SK-N-MC (cell line): ENCODE data around the gene ELN.
"Not testable (repeated sequence)": the region's sequence is repeated elsewhere in the genome, so short reads cannot be mapped to it uniquely, and the experiment has no call there.

Experiments used
- DNase-seq: peaks from one replicate; pipeline ENCODE4 v3.0.0-alpha.2; 2011; ENCODE audit warnings: low read depth, low spot score
- H3K27ac ChIP-seq: fragments of 200-600 bp; sonication (generic); 2 replicates; pipeline ENCODE4 v1.5.1; 2016; ENCODE audit warnings: mixed run types
- H3K36me3 ChIP-seq: fragments of 200-600 bp; sonication (generic); 2 replicates; pipeline ENCODE4 v1.6.1; 2017; ENCODE audit warnings: antibody characterized with exemption, low read length, mixed read lengths; ENCODE audit not compliant: insufficient read depth
- H3K4me3 ChIP-seq: fragments of 200-600 bp; sonication (generic); 2 replicates; pipeline ENCODE4 v1.5.1; 2016
- H3K9ac ChIP-seq: fragments of 200-600 bp; sonication (generic); 2 replicates; pipeline ENCODE4 v1.8.0; 2017; ENCODE audit warnings: mixed run types, mixed read lengths; ENCODE audit not compliant: insufficient read length
- H3K9me3 ChIP-seq: fragments of 200-600 bp; sonication (generic); 2 replicates; pipeline ENCODE4 v1.6.1; 2017; ENCODE audit warnings: low read depth, mild to moderate bottlenecking, antibody characterized with exemption, low read length, moderate library complexity, mixed read lengths
- EZH2 ChIP-seq: fragments of 200-600 bp; sonication (generic); IDR thresholded peaks from one replicate; pipeline ENCODE4 v1.6.1; 2017; ENCODE audit warnings: antibody characterized with exemption
- FOXP2 ChIP-seq: optimal IDR thresholded peaks from 2 replicates; pipeline ENCODE3; 2011; ENCODE audit warnings: mild to moderate bottlenecking, moderate library complexity; ENCODE audit not compliant: insufficient read depth; ENCODE audit errors: extremely low read length, control extremely low read depth
- POLR2AphosphoS5 ChIP-seq: IDR thresholded peaks from 2 replicates; pipeline ENCODE4 v1.6.1; 2012; ENCODE audit warnings: mild to moderate bottlenecking, low read depth, low read length, borderline replicate concordance

ELN gene

DNA sequence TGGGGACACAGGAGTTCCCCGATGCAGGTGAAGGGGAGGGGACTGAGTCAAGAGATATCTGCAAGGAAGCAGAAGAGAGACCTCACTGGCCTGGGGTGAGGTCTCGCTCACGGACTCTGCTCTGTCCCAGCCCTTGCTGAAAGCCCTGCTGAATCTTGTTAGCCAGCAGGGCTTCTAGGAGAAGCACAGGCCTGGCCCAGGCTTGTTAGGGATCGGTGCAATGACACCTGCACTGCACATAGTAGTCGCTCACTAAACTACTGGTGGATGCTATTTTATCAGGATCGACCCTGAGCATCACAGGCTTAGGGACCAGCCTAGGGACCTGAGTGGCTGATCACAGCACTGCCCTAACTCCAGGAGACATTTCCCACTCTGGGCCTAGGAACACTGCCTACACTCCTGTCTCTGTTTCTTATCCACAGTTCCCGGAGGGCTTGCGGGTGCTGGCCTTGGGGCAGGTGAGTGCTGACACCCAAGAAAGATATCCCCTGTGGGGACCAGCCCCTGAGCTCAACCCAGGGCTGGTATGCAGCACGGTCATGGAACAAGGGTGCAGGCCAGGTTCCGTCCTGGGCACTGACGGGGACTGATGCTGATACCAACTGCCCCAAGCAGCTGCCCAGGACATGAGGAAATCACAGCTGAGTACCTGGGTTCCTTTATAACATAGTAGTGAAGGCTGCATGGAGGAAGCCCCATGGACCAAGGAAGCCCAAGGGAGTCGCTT, 13.0 kb downstream of the ELN start:
- no peak for DNase-seq
- no peak overlapping the region for H3K27ac ChIP-seq
- H3K9ac ChIP-seq, result no peak overlapping the region

DNA sequence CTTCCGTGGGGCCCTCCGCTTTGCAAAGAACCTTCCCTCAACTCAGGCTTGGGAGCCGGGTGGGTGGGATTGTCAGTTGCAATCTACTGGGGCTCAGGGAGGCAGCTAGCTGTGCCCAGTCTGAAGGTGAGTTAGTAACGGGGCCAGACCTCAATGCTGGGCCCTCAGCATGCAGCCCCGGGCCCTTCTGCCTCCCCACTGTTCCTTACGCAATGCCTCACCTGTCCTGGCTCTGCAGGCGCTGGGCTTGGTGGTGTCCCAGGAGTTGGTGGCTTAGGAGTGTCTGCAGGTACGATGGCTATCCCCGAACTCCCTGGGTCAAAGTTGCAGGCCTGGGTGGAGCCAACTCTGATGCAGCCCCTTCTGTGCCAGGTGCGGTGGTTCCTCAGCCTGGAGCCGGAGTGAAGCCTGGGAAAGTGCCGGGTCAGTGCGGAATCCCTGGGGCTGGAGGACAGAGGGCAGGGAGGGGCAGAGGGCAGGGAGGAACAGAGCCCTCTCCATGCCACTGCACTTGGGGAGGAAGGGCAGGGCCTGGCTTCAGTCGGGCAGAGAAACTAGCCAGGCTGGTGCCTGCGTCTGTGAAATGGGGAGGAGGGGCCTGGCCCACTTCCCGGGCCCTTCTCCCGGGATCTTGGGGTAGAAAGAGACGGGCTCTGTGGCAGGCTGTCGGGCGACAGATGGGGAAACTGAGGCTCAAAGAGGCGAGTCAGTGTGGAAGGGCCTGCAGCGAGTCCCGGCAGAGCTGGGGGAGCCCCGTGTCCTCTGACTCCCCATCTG, 15.0 kb downstream of the ELN start:
- TF ChIP-seq EZH2 (no peak), FOXP2 (no peak), POLR2AphosphoS5 (no peak)
- H3K4me3 ChIP-seq, result peak overlapping the region; percentile 66
- no peak for DNase-seq
- H3K36me3 ChIP-seq, result no peaks in the 10 kb centered on the region
- no peaks in the 10 kb centered on the region for H3K9me3 ChIP-seq
- no peak overlapping the region for H3K9ac ChIP-seq
- H3K27ac ChIP-seq, result no peak overlapping the region

More for the DNA sequence above, 13.0 kb downstream of the ELN start:
- H3K4me3 ChIP-seq, result no peak overlapping the region
- no peaks in the 10 kb centered on the region for H3K36me3 ChIP-seq
- no peak for TF ChIP-seq FOXP2
- no peak for TF ChIP-seq EZH2
- no peak for TF ChIP-seq POLR2AphosphoS5
- H3K9me3 ChIP-seq, result no peaks in the 10 kb centered on the region

DNA sequence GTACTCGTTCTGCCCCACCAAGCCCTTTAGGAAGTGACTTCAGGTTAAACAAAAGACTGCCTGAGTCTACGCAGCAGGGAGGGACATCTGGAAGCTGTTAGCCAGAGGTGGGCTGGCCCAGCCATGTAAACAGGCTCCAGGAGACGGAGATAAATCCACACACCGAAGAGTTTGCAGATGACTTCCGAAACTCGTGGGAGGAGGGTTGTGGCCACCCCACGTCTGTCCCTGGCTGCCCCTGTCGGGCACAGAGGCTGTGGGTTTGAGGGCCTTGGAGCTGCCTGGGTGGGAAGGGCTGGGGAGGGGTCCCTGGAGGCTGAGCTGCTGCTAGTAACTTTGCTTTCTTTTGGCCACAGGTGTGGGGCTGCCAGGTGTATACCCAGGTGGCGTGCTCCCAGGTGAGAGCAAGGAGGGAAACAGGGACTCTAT, 15.6 kb downstream of the ELN start:
- no peak for DNase-seq
- Histone ChIP-seq H3K4me3 (peak overlapping the region; percentile 66), H3K9me3 (no peaks in the 10 kb centered on the region), H3K36me3 (no peaks in the 10 kb centered on the region), H3K27ac (no peak overlapping the region), H3K9ac (no peak overlapping the region)
- TF ChIP-seq POLR2AphosphoS5 (peak; percentile 66; the same call in 1 of the 2 replicates), EZH2 (no peak), FOXP2 (peak; percentile 100)

DNA sequence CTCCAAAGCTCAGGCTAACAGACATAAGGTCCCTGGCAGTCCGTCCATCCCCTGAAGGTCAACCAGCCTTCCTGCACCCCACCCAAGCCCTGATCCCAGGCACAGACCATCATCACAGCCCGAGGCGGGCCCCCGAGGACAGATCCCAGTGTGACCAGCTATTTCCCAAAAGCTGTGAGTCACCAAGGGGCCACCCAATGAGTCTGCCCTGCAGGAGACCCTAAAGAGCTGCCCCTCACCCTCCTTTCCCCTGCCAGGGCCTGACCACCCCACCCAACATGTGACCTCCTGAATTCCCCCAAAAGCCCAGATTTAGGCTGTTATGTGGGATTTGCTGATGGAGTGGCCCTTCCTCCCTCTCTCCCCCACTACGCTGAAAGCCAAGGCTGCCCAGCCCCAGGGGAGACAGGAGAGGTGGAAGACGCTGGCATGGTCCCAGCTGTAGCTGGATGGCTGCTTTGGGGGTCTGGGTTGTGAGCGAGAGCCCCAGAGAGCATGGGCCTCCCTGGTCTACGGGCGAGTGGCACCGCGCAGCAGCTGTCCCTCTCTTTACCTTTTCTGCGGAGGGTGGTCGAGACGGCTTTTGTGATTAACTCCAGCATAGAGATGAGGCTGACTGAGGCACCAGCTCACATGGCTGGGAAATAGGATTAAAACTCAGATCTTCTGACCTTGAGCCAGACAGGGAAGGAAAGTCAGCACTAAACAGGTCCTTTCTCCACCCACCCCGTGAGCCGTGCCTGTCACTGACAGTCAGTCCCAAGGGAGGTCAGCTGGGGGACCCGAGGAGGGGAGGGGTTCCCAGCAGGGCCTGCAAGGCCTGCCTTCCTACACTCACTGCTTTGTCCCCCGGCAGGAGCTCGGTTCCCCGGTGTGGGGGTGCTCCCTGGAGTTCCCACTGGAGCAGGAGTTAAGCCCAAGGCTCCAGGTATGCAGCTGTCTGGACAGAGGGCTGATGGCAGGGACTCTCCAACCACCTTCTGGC, 16.7 kb downstream of the ELN start:
- Histone ChIP-seq H3K9ac (peak overlapping the region; percentile 26), H3K36me3 (peaks cover 5% of the 10 kb centered on the region; the same call in 1 of the 2 replicates), H3K27ac (no peak overlapping the region), H3K4me3 (no peak overlapping the region), H3K9me3 (no peaks in the 10 kb centered on the region)
- no peak for DNase-seq
- TF ChIP-seq FOXP2, result no peak
- TF ChIP-seq EZH2, result no peak
- TF ChIP-seq POLR2AphosphoS5, result no peak

DNA sequence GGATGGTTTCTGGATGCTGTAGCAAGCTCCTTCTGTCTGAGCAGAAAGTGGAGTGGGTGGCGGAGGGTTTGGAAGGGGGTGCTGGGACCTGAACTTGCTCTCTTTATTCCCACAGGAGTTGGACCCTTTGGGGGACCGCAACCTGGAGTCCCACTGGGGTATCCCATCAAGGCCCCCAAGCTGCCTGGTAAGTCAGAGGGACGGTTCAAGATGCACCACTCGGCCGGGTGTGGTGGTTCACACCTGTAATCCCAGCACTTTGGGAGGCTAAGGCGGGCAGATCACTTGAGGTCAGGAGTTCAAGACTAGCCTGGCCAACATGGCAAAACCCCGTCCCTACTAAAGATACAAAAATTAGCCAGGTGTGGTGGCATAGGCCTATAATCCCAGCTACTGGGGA, 18.6 kb downstream of the ELN start:
- not testable (repeated sequence) for DNase-seq, H3K36me3 ChIP-seq, H3K4me3 ChIP-seq, H3K9me3 ChIP-seq, H3K9ac ChIP-seq, H3K27ac ChIP-seq

DNA sequence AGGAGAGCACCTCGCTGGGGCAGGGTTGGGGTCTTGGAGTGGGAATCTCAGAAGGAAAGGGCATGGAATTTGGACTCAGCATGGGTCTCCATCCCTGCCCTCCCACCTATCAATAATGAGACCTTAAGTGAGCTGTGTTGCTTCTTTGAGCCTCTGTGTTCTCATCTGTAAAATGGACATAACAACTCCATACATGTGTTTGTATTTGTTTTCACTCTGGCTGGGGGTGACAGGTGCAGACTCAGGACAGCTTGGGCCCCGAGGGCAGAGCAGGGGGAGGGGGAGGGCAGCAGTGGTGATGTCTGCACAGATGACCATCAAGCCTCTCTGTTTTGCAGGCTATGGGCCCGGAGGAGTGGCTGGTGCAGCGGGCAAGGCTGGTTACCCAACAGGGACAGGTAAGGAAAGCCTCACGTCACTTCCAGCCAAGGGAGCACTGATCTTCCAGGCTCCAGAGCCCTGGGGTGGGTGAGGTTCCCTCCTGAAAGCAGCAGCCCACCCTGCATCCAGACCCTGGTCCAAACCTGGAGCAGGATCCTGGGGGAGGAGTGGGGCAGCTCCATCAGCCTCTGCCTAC, 19.9 kb downstream of the ELN start:
- H3K9me3 ChIP-seq, result no peaks in the 10 kb centered on the region
- peaks cover 9% of the 10 kb centered on the region; the same call in 1 of the 2 replicates for H3K36me3 ChIP-seq
- DNase-seq, result no peak
- H3K9ac ChIP-seq, result no peak overlapping the region
- TF ChIP-seq POLR2AphosphoS5, result no peak
- TF ChIP-seq EZH2, result no peak
- no peak for TF ChIP-seq FOXP2
- no peak overlapping the region for H3K4me3 ChIP-seq
- H3K27ac ChIP-seq, result no peak overlapping the region

DNA sequence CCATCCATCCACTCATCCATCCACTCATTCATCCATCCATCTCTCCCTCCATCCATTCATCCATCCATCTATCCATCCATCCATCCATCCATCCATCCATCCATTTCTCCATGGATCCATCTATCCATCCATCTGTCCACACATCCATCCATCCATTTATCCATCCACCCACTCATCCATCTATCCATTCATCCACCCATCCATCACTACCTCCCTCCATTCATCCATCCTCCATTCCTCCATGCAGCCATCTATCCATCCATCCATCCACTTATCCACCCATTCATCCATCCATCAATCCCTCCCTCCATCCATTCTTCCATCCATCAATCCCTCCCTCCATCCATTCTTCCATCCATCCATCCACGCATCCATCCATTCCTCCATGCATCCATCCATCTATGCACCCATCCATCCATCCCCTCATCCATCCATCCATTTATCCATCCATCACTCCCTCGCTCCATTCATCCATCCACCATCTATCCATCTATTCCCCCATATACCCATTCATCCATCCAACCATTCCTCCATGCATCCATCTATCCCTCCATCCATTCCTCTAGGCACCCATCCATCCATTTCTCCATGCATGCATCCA, 21.1 kb downstream of the ELN start:
- peaks cover 9% of the 10 kb centered on the region; the same call in 1 of the 2 replicates for H3K36me3 ChIP-seq
- DNase-seq, result no peak
- TF ChIP-seq POLR2AphosphoS5, result no peak
- TF ChIP-seq EZH2, result no peak
- no peak for TF ChIP-seq FOXP2
- no peaks in the 10 kb centered on the region for H3K9me3 ChIP-seq
- no peak overlapping the region for H3K27ac ChIP-seq
- no peak overlapping the region for H3K4me3 ChIP-seq
- H3K9ac ChIP-seq, result no peak overlapping the region
